ENCODE measurements around the gene OR2G2.

DNA sequence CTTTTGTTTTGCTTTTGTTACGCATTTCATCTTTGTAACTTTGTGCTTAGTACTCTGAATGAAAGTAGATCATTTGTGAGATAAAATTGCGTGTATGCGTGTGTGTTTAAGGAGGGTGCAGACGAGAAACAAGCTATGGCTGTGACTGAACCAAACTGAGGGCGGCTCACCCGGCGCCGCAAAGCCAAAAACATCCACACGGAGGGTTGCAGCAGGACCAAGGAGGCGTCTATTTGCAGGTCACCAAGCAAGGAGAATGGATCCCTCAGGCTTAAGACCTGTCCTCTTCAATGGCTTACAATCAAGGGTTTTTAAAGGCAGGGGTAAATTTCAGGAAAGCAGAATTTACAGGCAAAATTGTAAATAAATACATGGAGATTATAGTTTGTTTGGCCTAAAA, 26.4 kb upstream of the OR2G2 start:
- TF ChIP-seq, protein P1, sequence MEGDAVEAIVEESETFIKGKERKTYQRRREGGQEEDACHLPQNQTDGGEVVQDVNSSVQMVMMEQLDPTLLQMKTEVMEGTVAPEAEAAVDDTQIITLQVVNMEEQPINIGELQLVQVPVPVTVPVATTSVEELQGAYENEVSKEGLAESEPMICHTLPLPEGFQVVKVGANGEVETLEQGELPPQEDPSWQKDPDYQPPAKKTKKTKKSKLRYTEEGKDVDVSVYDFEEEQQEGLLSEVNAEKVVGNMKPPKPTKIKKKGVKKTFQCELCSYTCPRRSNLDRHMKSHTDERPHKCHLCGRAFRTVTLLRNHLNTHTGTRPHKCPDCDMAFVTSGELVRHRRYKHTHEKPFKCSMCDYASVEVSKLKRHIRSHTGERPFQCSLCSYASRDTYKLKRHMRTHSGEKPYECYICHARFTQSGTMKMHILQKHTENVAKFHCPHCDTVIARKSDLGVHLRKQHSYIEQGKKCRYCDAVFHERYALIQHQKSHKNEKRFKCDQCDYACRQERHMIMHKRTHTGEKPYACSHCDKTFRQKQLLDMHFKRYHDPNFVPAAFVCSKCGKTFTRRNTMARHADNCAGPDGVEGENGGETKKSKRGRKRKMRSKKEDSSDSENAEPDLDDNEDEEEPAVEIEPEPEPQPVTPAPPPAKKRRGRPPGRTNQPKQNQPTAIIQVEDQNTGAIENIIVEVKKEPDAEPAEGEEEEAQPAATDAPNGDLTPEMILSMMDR (IDR thresholded peaks at IDR 0.05; ENCODE audit: low read length), result no peak
- TF ChIP-seq EZH2 (IDR thresholded peaks at IDR 0.05; ENCODE audit: borderline replicate concordance, low read length), result no peak
